Hepatic stellate cell (primary cell): Measurements from ENCODE around the gene NFASC.

Source experiments
- DNase-seq: peaks from one replicate; pipeline ENCODE4 v3.0.0; 2011; ENCODE audit warnings: low spot score

The NFASC gene

DNA sequence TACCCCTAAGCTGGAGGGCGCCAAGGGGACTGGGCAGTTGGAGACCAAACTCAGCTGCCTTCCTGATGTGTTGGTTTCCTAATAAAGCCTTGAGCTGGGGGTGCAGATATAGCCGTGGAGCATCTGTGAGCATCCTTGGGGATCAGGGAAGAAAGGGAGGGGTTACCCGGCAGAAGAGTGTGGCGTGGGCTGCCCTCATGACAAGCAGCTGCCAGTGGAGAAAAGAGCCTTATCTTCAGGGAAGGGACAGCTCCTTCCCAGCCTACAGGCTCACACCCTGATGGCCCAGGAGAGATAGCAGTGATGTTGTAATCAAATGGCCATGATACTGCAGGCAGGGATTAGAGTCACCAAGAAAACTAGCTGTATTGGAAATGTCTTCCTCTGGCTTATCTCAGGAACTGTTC is 10.8 kb upstream of the NFASC start:
- no peak for DNase-seq

DNA sequence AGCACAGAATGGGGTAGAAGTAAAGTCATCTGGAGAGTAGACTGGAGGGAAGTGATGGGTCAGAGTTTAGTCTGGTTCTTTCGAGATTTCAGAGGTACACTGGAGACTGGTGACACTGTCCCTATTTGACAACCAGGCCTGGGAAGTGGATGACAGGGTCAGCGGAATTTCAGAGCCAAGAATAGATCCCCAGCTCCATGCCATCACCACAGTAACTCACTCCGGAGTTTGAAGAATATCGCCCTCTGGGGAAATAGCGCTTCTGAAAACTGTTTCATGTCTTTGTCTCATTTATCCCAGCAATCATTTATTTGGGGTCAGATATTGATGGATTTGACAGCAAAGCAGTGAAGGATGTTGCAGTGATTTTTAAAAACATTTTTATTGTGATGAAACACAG is 7.6 kb upstream of the NFASC start:
- no peak for DNase-seq

DNA sequence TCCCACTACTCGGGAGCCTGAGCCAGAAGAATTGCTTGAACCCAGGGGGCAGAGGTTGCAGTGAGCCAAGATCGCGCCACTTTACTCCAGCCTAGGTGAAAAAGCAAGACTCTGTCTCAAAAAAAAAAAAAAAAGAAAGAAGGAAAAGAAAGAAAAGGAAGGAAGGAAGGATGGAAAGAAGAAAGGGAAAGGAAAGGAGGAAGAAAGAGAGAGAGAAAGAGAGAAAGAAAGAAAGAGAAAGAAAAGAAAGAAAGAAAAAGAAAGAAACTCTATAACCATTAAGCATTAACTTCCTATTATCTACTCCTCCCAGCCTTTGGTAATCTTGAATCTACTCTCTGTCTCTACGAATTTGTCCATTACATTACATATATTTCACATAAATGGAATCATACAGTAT is 6.9 kb upstream of the NFASC start:
- no peak for DNase-seq

DNA sequence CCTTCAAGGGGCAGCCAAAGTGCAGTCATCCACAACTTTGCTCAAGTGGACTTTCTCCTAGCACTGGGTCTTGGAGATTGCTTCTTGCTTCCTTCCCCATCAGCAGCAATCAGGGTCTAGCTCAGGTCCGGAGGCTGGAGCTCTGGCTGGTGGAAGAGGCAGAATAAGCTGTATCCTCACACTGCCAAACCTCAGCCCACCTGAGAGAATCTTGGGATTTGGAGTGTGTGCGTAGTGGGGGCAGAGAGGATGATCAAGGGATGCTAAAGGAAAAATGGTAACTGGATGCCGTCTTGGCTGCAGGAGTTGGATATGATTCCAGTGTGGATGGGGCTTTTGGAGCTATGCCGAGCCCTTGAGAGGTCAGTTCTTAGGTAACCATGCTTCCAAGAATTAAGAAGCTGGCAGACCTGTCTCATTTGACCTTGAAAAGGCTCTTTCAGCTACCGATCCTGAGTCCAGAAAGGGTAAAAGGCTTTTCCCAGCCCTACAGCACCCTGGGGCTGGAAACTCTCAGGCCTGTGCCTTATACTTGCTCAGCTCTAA is 4.5 kb upstream of the NFASC start:
- DNase-seq, result no peak

DNA sequence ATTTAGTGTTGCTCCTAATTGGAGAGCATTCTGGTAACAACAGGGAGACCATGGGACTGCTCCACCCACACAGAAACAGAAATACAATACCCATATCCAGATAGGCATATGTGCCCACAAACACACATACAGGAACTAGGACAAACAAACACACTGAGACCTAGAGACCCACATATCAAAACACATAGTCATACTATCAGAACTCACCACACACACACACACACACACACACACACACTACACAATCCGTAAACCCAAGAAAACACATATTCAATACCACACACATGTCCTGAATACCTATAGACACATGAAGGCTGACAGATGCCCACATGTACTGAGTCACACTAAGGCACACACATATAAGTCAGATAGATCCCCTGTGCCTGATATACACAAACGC is 3.5 kb upstream of the NFASC start:
- no peak for DNase-seq

DNA sequence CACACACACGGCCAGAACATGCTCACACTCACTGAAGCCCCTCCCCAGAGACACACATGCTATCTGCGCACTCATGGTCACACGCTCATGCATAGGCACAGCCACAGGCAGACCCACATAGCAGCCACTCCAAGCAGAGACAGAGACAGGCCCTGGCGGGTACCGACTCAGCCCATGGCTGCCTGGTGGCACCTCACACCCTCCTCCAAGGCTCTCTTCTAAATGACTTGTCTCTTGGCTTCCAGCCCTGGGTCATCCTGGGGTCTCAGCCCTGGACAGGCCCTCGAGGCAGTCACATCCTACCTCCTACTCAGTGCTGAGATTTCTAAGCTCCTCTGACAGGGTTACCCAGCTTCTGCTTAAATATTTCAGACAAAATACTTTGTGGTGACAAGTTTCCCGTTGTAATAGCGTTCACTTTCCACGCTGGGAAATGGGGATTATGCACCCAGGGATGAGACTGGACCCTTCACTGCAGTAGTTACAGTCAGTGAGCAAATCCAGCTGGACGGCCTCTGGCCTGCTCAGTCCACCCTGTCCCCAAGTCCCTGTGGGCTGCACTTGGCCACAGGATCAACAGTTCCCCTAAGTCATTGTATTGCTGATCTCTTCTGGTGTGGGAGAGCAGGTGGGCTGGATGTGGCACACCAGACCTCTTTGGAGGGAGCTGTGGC is 2.9 kb upstream of the NFASC start:
- no peak for DNase-seq

DNA sequence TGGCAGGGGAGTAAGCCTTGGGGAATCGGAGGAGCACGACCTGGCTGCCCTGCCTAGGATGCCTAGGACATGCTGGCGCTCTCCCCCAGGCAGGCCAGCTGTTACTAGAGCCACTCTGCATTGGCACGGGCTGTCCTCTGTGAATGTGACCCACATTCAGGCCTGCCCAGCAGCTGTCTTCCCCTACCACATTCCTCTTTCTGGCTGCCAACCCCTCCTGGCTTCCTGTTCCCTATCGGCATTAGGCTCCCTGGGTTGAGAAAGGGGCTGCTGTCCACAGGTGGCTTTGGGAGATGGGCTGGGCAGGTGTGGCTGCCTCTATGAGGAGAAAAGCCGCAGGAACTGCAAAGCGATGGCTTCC is 2.3 kb upstream of the NFASC start:
- no peak for DNase-seq

DNA sequence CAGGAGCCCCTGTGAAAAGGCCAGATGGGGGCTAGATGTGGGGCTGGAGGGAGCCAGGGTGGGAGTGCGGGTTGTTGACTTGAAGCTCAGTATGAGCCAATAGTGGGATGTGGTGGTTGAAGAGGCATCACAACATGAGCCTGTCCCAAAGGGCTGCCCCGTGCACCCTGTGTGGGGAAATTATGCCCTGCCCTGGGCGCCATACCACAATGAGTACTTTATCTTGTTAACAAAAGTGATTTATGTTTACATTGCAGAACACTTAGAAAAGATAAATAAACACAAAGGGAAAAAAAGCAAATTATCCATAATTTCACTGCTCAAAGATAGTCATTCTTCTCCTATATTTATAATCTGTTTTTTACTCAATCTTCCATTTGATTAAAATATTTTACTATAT is 1.6 kb upstream of the NFASC start:
- DNase-seq, result no peak

DNA sequence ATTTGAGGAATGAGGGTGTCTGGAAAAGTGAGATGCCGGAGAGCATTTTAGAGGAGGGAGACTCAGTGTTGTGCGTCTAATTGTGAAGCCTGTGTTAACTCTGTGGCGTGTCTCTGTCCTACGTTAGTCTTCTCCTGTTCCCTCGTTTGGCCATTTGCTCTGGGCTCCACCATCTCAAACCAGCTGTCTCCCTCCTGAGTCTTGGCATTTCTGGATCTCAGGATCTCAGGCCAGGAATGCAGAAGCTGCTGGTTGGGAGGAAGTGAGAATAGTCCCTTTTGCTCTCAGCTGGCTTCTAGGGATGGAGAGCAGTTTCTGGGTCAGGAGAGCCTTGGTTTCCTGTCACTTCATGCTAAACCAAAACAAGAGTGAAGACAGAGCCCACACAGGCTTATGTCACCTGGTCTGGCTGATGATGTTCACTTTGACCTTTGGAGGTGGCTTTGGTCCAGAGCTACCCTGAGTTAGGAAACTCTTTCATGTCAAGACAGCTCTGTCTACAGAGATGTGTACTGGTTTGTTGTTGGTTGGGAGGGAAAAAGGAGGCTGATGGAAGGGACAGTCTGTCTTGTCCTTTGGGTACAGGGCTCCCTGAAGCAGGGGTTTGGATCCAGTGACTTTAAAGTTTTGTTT is 859 bp downstream of the NFASC start:
- DNase-seq, result no peak

DNA sequence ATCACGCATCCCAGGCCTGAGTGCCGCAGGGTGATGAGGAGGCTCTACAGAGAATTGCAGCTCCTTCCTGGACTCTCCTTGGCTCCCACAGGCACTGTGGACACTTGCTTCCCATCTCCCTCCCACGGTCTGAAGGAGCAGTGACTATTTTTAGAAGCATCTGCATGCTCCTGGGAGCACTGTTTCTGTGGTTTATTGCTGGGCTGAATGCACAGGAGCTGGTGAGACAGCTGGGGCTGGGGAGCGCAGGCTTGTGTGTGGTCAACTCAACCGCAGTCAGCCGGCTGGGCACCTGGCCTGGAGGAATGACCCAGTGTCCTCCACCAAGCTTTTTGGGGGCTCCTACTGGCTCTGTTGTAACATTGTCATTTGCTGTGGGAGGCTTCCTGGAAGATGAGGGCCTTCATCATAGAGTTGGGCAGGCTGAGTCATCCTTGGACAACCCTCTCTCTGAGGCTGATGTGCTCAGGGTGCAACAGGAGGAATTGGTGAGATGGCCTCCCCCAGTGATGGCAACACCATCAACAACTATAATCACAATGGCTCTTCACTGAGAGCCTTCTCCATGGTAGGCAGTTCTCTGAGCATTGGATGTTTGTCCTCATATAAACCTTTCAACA is 1.7 kb downstream of the NFASC start:
- DNase-seq, result no peak

DNA sequence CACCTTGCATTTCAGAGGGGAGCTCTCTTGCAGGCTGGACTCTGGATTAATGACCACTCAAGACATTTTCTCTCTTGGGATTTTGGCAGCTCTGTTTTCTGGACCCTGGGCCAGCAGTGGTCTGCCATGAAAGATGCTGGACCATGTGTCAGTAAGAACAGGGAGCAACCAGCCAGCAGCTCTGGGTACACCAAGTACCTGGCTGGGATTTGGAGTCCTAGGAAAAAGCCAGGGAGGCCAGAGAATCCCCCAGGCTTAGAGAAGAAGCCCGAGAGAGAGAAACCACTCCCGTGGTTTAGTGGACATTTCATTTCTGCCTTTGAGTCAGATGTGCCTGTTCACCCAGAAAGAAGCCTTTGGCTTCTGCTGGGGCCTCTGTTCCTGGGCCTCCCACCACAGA is 2.5 kb downstream of the NFASC start:
- no peak for DNase-seq

DNA sequence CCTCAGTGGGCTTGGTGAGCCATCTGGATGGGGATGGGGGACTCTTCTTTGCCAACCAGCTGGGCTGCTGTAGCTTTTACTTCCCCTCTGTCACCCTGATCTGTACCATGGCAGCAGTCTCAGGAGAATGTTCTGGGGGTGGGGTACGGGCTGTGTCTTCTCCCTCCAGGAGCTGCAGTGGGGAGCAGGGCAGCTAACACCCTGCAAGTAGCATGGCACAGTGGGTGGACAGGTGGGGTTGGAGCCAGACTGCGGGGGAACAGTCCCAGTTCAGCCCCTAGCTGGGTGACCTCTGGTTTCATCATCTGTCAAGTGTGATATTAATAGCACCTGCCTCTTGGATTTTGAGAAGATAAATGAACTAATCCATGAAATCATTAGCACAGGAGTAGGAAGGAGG is 3.1 kb downstream of the NFASC start:
- DNase-seq, result no peak

DNA sequence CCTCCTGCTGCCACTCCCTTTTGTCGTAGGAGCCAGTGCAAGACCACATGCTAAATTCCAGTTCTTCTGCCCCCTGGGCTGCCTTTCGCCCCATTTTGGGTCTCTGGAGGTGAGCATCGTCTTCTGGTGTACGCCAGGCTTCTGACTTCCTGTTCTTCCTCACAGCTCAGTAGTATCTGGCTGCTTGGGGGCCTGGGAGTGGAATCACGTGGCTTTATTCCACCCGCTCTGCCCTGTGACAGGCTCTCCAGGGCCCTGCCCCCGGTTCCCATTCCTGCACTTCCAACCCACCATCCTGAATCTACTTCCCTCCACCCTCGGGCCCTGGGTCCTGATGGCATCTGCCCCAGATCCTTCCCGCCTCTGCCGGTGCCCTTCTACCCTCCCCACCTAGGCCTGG is 3.6 kb downstream of the NFASC start:
- DNase-seq, result no peak

DNA sequence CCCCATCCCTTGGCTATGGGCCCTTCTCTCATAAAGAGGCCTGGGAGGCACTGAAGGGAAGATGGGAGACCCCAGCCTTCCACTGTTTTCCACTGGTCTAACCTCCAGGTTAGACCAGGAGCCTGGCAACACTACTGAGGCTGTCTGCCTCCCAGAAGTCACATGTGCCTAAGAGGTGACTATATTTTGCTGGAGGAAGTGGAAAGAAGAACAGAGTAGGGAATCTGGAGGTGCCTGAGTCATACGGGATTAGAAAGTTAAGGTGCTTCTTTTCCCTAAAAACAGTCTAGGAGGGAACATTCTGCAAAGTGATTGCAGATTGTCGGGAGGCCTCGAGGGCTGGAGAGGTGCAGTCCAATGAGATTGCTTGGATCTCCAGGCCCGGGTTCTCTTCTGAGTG is 4.6 kb downstream of the NFASC start:
- DNase-seq, result no peak

DNA sequence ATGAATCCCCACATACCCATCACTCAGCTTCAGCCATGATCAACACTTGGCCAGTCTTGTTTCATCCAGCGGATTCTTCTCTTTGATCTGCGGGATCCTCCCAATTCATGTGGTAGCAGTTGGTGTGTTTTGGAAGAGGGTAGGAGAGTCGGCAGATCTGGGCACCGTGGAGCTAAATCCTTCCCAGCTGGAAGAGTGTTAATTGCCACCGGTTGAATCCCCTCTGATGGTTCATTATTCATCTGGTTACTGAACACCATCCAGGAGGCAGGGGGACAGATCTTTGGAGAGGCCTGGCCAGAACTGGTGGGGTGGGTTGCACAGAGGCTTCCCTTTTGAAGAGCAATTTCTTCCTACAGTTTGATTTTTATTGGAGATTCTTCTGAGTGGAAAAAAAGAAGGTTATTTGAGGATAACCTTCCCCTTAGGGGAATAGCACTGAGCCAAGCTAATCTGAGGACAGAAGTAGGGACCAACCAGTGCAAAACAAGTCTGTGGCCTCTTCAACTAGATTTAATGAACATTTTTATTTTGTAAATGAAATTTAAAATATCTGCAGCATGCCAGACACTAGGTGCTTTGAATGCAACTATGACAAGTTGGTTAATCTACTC is 8.1 kb downstream of the NFASC start:
- no peak for DNase-seq

DNA sequence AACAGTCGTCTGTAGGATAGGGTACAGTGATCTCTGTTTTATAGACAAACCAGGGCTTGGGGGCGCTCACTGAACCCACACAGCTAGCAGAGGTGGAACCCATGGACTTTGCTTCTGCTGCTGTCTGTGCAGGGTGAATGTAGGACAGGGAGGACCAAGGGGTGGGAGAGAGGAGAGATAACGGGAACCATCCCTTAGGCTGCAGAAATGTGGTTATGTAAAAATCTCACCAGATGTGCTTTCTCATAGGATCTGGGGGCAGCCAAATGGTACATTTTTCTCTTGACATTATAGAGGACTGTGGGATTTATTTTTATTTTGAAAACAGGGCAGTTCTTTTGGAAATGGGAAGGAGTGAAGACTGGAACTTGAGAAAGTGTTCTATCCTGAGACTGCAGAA is 8.7 kb downstream of the NFASC start:
- DNase-seq, result no peak

DNA sequence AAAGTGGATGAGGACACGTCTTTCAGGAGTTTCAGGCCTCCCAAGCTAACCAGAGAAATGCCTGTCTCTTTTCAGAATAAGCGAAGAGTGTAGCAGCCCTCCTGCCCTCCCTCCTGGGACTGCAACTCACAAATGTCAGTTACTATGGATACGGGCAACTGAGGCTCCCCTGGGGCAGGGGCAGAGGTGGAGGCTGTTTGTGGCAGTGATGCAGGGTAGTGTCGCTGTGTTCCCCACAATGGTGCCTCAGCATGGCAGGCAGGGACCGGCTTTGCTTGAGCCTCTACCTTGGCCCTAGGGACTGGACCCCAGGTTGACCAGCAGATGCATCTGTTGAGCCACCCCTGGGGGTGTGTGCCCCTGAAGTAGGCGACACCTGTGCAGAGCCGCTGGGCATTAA is 10.2 kb downstream of the NFASC start:
- no peak for DNase-seq

DNA sequence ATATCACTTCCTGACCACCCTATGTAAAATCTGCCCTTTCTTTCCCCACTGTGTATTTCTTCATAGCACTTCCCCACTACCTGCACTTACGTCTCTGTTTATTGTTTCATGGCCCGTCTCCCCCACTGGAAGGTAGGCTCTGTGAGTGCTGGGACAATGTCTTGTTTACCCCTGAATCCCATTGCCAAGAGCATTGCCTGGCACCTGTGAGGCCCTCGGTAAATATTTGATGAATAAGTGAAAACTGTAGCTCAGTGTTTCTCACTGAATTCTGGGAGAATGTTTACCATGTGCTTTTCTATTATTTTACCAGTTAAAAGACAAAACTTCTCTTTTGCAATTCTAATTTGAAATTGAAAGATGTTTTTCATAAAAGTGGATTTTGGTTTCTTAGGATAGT is 11.8 kb downstream of the NFASC start:
- no peak for DNase-seq

DNA sequence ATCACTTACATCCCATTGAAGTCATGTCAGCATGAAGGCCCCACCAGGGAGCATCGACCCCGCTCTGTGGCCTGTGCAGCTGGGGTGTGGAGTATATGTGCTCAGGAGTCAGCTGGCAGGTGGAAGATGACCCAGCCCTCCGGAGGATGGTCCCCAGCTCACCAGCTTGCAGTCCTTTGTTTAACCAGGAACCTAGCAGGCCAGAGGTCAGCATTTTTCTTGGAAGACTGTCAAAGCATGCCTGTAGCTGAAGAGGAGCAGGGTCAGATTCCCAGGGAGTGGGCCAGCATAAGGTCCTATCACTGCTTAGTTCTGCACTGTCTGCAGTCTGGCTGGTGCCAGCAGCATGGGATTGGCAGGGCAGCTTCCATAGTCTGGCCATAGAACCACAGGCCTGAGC is 12.7 kb downstream of the NFASC start:
- DNase-seq, result no peak

DNA sequence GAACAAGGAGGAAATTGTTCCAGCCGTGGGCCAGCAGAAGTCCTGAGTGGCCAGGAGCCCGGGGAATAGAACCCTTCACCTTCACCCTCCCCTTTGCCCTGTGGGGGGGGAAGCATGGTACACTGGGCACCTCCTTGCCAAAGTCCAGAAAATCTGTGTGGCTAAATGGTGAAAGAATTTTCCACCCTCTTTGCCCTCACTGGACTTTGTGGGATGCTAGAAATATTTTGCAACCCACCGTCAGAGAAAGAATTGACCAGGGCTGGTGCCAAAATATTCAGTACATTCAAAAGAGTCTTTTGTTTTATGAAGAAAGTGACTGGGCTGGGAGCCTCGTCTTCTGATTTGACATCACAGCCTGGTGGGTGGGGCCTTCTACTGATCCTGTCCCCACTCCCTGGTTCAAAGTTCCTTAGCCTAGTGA is 14.6 kb downstream of the NFASC start:
- no peak for DNase-seq

DNA sequence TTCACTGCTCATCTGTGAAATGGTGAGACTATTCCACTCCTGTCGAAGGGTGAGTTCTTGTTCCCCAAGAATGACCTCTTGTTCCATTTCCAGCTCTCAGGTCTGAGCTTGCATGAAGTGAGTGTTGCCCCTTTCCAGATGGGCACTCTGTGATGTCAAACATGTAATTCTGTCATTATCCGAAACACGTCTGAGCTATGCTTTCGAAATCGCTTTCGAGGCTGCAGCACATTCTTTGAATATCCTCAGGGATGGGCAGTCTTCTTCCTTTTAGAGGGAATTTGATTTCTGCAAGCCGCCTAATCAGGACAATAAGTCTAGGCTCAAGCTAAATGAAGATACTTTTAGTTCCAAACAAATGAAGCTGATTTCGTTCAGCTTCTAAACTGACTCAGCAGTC is 15.1 kb downstream of the NFASC start:
- no peak for DNase-seq

DNA sequence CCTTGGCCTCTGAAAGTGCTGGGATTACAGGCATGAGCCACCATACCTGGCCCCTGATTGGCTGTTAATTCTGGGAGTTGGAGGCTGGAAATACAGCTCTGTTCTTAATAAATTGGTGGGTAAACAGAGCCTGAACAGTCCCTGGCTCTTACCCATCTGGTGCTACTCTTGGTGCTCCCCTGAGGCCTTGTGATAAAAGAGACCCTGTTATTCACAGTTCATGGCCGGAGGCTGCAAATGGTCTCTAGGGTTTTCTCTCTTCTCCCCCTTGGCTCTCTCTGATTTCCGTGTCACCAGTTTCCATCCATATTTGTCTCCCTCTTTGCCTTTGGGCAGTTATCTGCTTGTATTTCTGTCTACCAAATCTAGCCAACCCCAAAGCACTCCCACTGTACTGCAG is 17.2 kb downstream of the NFASC start:
- no peak for DNase-seq

DNA sequence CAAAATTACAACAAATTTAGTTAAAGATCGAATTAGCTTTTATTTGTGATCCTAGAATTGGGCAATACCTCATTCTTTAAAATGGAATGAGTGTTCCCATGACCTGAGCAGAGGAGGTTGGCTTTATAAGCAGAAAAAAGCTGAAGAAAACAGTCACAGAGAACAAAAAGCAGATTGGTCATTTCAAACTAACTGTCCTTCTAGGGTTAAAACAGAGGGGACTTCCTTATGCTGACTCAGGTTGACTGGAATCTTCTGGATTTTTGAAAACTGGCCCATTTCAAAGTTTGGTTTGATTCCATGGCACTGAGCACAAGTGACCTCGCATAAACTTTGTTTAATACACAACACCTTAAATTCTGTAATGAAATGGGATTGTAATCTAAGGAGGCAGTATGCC is 17.6 kb downstream of the NFASC start:
- no peak for DNase-seq
